GM19463 (cell line): ENCODE measurements around the gene TPD52L2.
A peak's percentile ranks its signal among the peaks of the same experiment; 100 is the strongest.
"Not testable (repeated sequence)": the region's sequence is repeated elsewhere in the genome, so short reads cannot be mapped to it uniquely, and the experiment has no call there.

Experiments used
- ATAC-seq: cut with Tn5 transposase; IDR thresholded peaks from one replicate; pipeline ENCODE4 v1.9.1; 2021; ENCODE audit warnings: mild to moderate bottlenecking, moderate library complexity; ENCODE audit not compliant: unreplicated experiment

Gene TPD52L2

DNA sequence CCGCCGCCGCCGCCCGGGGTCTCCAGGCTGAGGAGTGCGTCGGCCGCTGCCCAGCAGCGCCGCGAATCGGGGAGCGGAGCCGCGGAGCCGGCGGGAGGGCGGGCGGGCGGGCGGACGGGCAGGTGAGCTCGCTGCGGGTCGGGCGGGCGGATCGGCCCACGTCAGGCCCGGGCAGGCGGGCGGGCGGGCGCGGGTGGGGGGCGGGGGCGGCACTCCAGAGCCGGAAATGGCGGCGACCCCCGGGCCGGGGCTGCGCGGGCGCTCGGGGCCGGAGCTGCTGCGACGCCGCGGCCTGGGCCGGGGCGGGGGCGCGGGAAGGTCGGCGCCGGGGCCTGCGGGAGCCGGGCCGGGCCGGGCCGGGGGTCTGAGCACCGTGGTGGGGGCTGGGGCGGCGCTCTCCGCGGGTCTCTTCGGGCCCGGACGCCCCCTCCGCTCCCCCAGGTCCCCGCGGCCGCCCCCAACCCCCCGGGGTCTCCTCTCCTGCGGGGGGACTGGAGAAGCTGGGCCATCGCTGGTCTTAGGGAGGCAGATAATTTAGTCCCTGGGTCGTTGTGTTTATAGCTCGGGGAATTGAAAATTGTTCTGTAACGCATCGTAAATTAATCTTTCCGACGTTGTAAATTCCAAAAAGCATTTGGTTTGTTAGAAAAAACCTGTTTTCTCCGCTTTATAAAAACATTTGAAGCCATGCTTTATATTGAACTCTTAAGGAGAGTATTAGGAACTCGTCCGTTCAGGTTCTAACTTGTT is 30.3 kb downstream of the TPD52L2 start:
- ATAC-seq, result peak; percentile 13

DNA sequence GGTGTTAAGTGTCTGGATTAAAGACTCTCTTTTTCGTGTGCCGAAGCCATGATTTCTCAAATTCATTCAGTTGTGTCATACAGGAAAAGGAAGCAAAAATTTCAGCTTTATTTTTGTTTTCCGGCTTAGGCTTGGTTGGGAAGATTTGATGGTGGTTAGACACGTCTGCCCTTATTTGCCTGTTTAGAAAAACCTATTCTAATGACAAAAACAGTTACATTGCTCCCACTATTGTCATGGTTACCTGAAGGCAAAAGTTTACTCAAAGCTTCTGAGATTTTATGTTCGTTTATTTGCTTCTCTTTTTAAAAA is 30.8 kb downstream of the TPD52L2 start:
- ATAC-seq, result no peak

DNA sequence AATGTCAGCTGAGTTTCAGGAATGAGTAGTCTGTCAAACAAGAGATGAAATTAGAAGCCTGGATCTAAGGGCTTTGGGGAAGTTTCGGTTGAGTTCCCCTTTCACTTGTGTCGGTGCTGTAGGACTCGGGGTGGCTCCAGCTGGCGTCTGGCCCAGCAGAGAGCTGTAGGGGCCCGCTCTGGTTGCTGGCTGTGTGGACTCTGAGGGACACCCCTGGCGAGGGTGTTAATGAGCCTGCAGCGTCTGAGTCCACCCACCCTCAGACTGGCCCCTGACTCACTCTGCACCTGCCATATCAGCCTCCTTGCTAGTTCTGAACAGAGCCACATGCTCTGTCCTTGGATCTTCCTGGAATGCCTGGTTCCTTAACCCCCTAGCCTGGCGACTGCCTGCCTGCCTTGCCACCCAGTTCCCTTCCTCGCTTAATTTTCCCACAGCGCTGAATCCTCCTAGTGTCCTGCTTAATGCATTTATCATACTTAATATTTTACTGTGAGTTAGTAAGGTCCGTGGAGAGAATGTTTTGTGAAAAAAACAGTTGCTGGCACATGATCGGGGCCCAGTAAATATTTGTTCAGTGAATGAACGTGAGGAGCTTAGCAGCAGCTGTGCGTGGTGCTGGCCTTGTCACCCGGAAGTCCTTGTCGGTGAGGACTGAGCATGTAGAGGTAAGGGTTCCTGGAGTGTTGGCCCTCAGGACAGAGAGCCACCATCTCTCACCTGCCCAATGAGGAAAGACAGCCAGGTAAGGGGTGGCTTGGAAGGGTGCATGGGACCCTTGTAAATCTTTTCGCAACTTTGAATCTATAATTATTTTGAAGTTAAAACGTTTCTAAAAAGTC is 31.4 kb downstream of the TPD52L2 start:
- ATAC-seq, result no peak

DNA sequence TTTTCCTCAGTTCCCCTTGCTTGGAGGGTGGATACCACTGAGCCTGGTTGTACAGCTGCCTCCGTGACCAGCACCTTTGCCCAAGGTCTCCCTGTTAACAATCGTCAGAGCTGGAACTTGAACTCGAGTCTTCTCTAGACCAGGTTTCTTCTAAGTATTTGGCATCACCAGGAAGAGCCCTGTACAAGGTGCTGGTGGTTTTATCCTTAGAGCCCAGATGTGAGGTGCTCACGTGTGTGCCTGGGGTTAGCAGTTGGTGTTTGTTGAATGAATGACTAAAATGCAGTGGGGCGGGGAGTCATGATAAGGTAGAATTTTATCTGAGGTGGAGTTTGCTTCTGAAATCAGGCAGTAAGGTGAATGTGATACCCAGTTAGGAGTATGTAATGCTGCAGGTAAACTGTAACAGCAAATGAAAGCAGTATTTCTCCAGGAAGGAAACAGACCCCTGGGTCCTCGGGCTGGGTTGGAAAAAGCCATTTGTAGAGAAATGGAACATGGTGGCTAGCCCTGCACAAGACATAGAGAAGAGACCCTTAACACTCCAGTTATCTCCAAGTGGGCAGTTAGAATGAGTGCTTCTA is 33.0 kb downstream of the TPD52L2 start:
- no peak for ATAC-seq

DNA sequence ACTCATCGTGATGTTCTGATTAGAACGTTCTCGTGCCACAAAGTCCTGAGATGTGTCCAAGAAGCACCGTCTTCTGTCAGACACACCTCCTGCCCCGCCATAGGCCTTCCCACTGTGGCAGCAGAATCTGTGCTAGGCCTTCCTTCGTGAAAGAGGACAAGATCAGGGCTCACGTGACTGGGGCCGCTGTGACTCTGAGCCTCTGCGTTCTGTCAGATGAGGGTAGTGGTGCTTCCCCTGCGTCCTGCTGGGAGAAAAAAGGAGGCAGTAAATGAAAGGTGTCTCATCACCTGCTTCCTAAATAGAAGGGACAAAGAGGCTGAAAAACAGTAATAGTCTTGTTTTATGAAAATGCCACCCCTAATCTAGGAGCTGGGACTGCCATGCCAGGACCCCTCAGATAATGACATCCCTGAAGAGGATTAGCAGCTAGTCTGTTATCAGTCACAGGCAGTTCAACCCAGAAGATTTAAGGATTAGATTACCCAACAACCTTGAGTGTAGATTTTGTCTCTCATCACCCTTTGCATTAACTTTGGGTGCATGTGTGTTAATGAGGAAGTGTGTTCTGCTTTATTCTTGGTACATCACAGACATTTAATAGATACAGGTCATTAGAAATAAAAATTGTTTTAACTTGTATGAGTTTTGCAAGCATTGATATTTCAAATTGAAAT is 34.0 kb downstream of the TPD52L2 start:
- ATAC-seq, result no peak

DNA sequence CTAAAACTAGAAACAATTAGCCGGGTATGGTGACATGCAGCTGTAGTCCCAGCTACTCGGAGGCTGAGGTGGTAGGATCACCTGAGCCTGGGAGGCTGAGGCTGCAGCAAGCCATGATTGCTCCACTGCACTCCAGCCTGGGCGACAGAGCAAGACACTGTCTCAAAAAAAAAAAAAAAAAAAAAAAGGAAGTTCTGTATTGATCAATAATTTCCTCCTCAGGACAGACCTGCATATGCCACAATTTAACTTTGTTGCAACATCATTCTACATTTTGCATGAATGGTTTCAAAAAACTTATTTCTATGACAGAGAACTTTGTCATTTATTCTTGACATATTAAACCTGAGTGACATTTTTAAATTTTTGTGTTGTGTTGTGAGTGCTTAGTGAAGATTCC is 35.3 kb downstream of the TPD52L2 start:
- no peak for ATAC-seq

DNA sequence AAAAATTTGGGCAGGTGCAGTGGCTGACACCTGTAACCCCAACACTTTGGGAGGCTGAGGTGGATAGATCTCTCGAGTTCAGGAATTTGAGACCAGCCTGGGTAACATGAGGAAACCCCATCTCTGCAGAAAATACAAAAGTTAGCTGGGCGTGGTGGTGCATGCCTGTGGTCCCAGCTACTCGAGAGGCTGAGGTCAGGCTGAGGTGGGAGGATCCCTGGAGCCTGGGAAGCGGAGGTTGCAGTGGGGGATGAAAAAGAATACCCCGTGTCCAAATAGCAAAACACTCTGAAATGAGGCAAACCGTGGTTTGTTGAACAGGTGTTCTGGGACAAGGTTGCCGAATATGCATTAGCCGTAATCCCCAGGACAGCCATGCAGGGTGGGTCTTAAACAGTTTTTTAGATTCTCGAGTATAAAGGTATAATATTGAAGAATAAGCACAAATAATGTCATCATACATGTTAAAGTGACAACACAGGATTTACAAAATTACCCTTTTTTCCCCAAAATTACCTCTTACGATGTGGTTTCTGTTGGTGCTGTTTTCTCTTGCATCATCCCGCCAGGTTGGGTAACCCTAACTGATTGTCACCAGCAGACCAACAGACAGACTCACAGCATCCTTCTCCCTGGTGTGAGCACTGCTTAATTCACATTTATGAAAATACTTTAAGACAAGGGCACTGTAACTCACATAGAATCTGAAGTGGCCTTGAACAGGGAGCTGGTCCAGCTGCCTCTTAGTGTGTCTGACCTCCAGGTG is 38.9 kb downstream of the TPD52L2 start:
- ATAC-seq, result no peak

DNA sequence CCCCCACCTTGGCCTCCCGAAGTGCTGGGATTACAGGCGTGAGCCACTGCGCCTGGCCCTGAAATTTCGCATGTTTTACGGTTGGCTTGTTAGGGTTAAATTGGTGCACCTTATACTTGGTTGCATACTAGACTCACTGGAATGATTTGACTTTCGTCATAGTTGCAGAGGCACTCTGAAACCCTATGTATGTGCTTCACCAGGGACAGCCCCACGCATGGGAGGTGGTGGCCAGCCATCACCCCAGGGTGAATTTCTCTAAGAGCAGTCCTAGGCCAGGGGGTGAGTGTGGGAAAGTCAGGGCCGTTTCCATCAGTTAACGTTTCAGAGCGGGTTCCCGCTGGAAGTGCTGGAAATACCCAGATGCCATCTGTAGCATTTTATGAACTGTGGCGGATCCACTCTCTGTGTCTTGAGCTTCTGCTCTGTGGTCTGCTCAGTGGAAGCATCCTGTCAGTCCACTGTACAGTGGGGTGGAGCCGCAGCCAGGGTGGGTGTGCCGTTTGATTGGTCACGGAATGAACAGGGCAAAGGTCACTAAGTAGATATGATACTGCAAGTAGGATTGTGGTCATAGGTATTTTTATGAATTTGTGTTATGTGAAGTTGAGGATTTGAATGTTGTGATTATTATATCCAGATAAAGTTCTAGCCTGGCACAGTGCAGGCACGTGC is 43.1 kb downstream of the TPD52L2 start:
- ATAC-seq, result no peak

DNA sequence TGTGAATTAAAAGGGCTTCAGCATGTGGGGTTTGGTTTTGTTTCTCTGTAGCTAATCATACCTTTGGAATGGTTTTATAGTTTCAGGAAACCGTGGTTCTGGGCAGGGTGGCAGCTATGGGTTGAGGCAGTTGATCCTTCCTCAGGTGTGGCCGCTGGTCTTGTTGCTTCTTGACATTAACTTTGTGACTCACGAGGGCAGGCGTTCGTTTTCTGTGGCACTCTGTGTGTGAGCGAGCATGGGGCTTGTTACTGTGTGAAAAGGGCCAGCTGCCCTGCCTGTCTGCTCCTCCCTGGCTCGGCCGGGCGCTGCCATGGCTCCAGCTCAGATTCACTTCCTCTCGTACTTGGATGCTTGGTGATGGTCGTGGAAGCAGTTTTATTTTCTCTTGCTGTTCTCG is 46.1 kb downstream of the TPD52L2 start:
- no peak for ATAC-seq

DNA sequence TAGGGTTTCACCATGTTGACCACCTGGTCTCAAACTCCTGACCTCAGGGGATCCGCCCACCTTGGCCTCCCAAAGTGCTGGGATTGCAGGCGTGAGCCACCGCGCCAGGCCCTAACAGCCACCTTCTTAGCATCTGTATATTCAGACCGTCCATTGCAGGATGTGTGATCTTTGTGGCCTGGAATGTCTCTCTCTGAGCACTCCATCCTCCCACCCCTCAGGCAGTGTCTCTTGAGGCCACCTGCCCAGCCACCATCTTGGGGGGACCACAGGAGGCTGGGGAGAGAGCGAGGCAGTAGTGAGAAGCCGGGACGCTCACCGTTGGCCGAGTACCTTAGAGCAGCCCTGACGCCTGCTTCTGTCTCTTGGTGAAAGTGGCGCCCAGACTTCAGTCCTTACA is 48.7 kb downstream of the TPD52L2 start:
- ATAC-seq, result no peak

DNA sequence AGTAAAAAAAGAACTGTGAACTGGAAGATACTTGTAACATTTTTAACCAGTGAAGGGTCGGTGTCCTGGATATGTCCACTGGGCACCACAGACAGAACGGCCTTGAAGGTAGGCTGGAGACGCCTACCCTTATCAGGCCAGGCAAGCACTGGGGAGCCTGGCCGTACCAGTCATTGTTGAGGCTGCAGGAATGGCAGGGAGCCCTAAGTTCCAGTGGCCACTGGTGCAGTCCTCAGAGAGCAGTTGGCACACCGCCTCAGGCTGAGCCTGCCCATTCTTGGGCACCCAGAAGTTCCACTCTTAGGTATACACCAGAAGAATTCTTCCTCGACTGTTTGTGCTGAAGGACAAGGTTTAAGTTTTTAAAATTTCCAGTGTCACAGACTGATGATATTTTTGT is 50.4 kb downstream of the TPD52L2 start:
- ATAC-seq, result no peak

DNA sequence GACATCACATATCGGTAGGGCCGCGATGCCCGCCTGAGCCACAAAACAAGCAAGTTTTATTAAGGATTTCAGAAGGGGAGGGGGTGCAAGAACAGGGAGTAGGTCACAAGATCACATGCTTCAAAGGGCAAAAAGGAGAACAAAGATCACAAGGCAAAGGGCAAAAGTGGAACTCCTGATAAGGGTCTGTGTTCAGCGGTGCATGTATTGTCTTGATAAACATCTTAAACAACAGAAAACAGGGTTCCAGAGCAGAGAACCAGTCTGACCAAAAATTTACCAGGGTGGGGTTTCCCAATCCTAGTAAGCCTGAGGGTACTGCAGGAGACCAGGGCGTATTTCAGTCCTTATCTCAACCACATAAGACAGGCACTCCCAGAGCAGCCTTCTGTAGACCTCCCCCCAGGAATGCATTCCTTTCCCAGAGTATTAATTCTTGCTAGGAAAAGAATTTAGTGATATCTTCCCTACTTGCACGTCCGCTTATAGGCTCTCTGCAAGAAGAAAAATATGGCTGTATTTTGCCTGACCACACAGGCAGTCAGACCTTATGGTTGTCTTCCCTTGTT is 51.4 kb downstream of the TPD52L2 start:
- ATAC-seq, result not testable (repeated sequence)

DNA sequence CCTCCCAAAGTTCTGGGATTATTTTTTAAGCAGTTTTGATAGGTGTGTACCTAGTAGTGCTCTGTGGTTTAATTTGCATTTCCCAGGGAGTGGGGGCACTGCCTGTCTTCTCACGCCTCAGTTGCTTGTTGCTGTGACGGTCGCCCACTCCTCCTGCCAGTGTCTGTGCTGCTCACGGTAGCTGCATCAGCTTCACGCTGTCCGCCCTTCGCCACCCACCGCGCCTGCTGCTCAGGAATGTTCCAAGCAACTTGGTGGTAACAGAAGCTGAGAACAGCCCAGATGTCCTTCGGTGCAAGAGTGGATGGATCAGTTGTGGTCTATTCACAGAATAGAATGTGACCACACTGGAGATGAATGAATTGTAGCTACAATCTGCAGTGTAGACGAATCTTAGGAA is 52.7 kb downstream of the TPD52L2 start:
- ATAC-seq, result no peak

DNA sequence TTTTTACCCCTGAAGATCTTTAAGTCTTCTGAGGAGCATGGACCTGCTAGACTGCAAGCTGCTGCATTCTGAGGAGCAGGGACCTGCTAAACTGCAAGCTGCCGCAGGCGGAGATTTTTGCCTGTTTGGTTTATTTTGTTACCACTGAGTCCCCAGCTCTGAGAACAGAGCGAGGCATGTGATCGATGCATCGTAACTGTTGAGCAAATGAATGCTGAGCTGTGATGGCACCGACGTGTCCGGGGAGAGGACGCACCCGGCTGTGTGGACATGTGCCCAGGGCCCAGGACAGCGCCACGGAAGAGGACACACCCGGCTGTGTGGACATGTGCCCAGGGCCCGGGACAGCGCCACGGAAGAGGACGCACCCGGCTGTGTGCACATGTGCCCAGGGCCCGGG is 54.1 kb downstream of the TPD52L2 start:
- ATAC-seq, result no peak

DNA sequence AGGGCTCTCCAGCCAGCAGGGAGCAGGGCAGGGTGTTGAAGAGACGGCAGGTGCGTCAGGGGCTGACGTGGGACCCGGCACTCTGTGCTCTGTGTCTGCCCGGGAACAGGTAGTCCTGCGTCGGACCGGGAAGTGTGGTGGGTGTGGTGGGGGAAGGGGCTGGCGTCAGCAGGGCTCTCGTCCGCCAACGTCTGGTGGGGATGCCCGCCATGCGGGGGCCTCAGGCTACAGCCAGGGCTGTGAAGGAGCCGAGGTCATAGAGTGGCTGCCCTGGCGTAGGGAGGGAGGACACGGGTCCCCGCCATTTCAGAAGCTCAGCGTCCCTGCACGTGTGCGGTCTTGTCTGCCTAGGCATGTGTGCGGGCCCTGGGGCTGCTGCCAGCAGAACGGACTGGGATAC is 55.2 kb downstream of the TPD52L2 start:
- ATAC-seq, result no peak

DNA sequence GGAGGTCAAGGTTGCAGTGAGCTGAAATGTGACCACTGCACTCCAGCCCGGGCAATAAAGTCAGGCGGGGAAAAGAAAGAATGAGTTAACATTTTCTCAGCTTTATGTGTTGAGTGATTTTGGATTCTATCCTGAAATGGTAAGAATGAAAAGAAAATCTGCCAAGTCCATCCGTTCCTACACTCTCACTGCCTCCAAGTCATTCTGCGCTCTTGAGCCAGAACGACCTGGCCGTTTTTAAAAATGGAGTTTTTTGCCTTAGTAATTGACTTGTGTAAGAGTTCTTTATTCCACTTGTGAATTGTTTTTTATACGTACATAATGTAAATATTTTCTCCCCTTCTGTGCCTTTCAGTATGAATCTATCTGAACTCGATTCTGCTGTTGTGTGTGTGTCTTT is 58.6 kb downstream of the TPD52L2 start:
- no peak for ATAC-seq

DNA sequence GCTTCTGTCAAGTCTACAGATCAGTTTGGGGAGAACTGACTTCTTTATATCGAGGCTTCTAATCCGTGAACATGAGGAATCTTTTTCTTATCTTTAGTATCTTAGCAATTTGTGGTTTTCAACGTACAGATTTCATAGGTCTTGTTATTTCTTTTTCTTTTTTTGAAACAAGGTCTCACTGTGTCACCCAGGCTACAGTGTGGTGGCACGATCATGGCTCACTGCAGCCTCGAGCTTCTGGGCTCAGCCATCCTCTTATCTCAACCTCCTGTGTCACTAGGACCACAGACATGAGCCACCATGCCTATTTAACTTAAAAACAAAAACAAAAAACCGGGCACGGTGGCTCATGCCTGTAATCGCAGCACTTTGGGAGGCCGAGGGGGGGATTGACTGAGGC is 59.2 kb downstream of the TPD52L2 start:
- no peak for ATAC-seq

DNA sequence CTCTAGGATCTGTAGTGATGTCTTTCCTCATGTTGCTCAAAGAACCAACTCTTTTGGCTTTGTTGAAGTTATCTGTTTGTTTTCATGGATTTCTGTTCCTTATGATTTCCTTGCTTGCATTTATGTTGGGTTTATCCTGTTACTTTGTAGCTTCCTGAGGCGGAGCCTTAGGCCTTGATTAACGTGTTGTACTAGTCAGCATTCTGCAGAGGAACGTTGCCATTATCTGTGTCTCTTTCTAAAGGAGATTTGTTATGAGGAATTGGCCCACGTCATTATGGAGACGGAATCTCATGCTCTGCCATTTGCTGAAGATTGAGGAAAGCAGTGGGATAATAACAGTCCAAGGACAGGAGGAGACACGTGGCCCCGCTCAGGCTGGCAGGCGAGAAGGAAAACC is 61.2 kb downstream of the TPD52L2 start:
- ATAC-seq, result no peak

DNA sequence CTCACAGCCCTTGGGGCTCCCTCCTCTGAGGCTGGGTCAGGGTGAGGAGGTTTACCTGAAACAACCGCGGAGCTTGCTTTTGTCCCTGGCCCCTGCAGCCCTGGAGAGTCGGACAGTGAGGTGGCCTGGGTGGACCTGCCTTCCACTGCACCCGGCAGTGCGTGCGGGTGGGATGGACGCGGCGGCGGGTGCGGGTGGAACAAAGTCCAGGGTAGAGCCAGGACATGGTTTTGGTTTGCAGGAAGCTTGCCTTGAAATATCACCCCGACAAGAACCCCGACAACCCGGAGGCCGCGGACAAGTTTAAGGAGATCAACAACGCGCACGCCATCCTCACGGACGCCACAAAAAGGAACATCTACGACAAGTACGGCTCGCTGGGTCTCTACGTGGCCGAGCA is 64.0 kb downstream of the TPD52L2 start:
- ATAC-seq, result no peak

DNA sequence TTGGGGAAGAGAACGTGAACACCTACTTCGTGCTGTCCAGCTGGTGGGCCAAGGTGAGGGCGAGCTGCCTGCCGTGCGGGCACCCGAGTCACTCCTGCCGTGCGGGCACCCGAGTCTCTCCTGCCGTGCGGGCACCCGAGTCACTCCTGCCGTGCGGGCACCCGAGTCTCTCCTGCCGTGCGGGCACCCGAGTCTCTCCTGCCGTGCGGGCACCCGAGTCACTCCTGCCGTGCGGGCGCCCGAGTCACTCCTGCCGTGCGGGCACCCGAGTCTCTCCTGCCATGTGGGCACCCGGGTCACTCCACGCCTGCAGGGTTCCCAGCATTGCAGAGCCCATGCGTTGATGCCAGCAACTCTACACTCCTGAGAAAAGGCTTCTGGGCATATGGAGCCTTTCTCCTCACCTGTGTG is 64.4 kb downstream of the TPD52L2 start:
- ATAC-seq, result not testable (repeated sequence)
